Measurements from ENCODE around the gene ATP5IF1.

DNA sequence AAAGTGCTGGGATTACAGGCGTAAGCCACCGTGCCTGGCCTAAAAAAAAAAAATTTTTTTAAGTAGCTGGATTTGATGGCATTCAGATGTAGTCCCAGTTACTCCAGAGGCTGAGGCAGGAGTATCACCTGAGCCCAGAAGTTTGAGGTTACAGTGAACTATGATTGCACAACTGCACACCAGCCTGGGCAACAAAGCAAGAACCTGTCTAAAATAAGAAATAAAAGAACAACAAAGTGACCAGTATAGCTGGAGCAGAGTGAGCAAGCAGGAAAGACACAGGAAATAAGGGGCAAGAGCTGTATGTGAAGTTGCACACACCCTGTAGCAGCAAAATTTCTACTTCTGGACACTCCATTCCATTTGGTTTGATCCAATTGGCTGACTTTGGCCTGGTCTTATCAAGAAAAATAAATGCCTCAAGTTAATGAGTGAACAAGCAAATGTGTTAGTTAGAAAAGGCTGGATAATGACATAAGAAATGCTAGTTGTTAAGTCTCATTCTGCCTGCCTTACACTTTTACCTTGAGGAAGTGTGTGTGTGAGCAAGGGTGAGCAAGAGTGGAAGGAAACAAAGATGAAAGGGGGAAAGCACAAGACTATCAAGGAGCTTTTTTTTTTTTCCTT, 7.9 kb downstream of the ATP5IF1 start:
- TF ChIP-seq, protein P1, sequence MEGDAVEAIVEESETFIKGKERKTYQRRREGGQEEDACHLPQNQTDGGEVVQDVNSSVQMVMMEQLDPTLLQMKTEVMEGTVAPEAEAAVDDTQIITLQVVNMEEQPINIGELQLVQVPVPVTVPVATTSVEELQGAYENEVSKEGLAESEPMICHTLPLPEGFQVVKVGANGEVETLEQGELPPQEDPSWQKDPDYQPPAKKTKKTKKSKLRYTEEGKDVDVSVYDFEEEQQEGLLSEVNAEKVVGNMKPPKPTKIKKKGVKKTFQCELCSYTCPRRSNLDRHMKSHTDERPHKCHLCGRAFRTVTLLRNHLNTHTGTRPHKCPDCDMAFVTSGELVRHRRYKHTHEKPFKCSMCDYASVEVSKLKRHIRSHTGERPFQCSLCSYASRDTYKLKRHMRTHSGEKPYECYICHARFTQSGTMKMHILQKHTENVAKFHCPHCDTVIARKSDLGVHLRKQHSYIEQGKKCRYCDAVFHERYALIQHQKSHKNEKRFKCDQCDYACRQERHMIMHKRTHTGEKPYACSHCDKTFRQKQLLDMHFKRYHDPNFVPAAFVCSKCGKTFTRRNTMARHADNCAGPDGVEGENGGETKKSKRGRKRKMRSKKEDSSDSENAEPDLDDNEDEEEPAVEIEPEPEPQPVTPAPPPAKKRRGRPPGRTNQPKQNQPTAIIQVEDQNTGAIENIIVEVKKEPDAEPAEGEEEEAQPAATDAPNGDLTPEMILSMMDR (IDR thresholded peaks at IDR 0.05 in 2 of 3, conservative IDR thresholded peaks at IDR 0.05 in 1 of 3; ENCODE audit: control insufficient read depth in 2 of 3, extremely low read depth in 1 of 3, insufficient read depth in 1 of 3, low read depth in 3 of 3, low read length in 3 of 3), result no peak
- no peak for TF ChIP-seq EGR1 (IDR thresholded peaks at IDR 0.05; ENCODE audit: borderline replicate concordance in 1 of 2, low read depth in 2 of 2, low read length in 2 of 2)
- TF ChIP-seq, protein P2, sequence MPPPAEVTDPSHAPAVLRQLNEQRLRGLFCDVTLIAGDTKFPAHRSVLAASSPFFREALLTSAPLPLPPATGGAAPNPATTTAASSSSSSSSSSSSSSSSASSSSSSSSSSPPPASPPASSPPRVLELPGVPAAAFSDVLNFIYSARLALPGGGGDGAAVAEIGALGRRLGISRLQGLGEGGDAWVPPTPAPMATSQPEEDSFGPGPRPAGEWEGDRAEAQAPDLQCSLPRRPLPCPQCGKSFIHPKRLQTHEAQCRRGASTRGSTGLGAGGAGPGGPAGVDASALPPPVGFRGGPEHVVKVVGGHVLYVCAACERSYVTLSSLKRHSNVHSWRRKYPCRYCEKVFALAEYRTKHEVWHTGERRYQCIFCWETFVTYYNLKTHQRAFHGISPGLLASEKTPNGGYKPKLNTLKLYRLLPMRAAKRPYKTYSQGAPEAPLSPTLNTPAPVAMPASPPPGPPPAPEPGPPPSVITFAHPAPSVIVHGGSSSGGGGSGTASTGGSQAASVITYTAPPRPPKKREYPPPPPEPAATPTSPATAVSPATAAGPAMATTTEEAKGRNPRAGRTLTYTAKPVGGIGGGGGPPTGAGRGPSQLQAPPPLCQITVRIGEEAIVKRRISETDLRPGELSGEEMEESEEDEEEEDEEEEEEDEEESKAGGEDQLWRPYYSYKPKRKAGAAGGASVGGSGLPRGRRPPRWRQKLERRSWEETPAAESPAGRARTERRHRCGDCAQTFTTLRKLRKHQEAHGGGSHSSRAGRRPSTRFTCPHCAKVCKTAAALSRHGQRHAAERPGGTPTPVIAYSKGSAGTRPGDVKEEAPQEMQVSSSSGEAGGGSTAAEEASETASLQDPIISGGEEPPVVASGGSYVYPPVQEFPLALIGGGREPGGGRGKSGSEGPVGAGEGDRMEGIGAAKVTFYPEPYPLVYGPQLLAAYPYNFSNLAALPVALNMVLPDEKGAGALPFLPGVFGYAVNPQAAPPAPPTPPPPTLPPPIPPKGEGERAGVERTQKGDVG (CRISPR knock-in tag; IDR thresholded peaks at IDR 0.05), result no peak
- no peak for TF ChIP-seq JUND (IDR thresholded peaks at IDR 0.05; ENCODE audit: low read depth, low read length)
- TF ChIP-seq RB1 (IDR thresholded peaks at IDR 0.05; ENCODE audit: borderline replicate concordance), result no peak
- TF ChIP-seq FOXM1 (IDR thresholded peaks at IDR 0.05; ENCODE audit: low read depth, low read length), result no peak
- TF ChIP-seq, protein P3, sequence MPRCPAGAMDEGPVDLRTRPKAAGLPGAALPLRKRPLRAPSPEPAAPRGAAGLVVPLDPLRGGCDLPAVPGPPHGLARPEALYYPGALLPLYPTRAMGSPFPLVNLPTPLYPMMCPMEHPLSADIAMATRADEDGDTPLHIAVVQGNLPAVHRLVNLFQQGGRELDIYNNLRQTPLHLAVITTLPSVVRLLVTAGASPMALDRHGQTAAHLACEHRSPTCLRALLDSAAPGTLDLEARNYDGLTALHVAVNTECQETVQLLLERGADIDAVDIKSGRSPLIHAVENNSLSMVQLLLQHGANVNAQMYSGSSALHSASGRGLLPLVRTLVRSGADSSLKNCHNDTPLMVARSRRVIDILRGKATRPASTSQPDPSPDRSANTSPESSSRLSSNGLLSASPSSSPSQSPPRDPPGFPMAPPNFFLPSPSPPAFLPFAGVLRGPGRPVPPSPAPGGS (IDR thresholded peaks at IDR 0.05; ENCODE audit: borderline replicate concordance, insufficient read depth, low read depth, low read length, poor library complexity, severe bottlenecking), result no peak
